NK-92 treated with Interleukin-12 subunit alpha and Interleukin-12 subunit beta, amount 100 ng/mL, for 24 hours (cell line): ENCODE measurements around the gene LRFN2.

Experiments used
- DNase-seq: peaks from one replicate; lab custom pipeline; 2025; lab: John Stamatoyannopoulos, UW

Gene LRFN2

GRCh38 chr6:40587240-40588069 is at the start of gene LRFN2:
LRFN2 (minus strand) TSS chr6:40587364.
- no peak for DNase-seq

- DNase-seq, result no peak
Measured at GRCh38 chr6:40634429-40634828, 47.3 kb upstream of the LRFN2 start.

GRCh38 chr6:40631744-40632143 is 44.6 kb upstream of the LRFN2 start:
- no peak for DNase-seq

- DNase-seq, result no peak
Measured at GRCh38 chr6:40630488-40630887, 43.3 kb upstream of the LRFN2 start.

GRCh38 chr6:40630051-40630450 is 42.9 kb upstream of the LRFN2 start:
- no peak for DNase-seq

GRCh38 chr6:40629463-40629862 is 42.3 kb upstream of the LRFN2 start:
- DNase-seq, result no peak

- DNase-seq, result no peak
Measured at GRCh38 chr6:40627316-40627715, 40.2 kb upstream of the LRFN2 start.

- DNase-seq, result no peak
Measured at GRCh38 chr6:40626886-40627285, 39.7 kb upstream of the LRFN2 start.

- DNase-seq, result no peak
Measured at GRCh38 chr6:40623932-40624331, 36.8 kb upstream of the LRFN2 start.

GRCh38 chr6:40623178-40623577 is 36.0 kb upstream of the LRFN2 start:
- no peak for DNase-seq

GRCh38 chr6:40620574-40621240 is 33.5 kb upstream of the LRFN2 start:
- DNase-seq, result no peak

- DNase-seq, result no peak
Measured at GRCh38 chr6:40614671-40615070, 27.5 kb upstream of the LRFN2 start.

- DNase-seq, result no peak
Measured at GRCh38 chr6:40611912-40612311, 24.7 kb upstream of the LRFN2 start.

GRCh38 chr6:40611434-40611833 is 24.3 kb upstream of the LRFN2 start:
- no peak for DNase-seq

- no peak for DNase-seq
Measured at GRCh38 chr6:40610229-40610628, 23.1 kb upstream of the LRFN2 start.

- no peak for DNase-seq
Measured at GRCh38 chr6:40606981-40607380, 19.8 kb upstream of the LRFN2 start.

- DNase-seq, result no peak
Measured at GRCh38 chr6:40606526-40606925, 19.4 kb upstream of the LRFN2 start.

GRCh38 chr6:40604082-40604481 is 16.9 kb upstream of the LRFN2 start:
- DNase-seq, result no peak

GRCh38 chr6:40599555-40599954 is 12.4 kb upstream of the LRFN2 start:
- no peak for DNase-seq

GRCh38 chr6:40598516-40598915 is 11.4 kb upstream of the LRFN2 start:
- no peak for DNase-seq

GRCh38 chr6:40597301-40597700 is 10.1 kb upstream of the LRFN2 start:
- no peak for DNase-seq

GRCh38 chr6:40588480-40588879 is 1.3 kb upstream of the LRFN2 start:
- no peak for DNase-seq

GRCh38 chr6:40588070-40588384 is 863 bp upstream of the LRFN2 start:
- no peak for DNase-seq
